Liver (tissue), 9 donors: Measurements from ENCODE around the gene CPO. TPM values are rescaled to one million over a fixed set of nuclear protein-coding genes. Genes with fewer than 3 reads are reported as not detected.

ENCODE experiments used
- DNase-seq: peaks from one replicate; pipeline ENCODE4 v3.0.0-alpha.2; 2017; ENCODE audit warnings: low spot score
- H3K27ac ChIP-seq, 2 donors: one replicate each; pipeline ENCODE4 v1.7.0; 2013; ENCODE audit warnings: inconsistent platforms in 2 of 2, low read length in 2 of 2, control low read depth in 1 of 2, low read depth in 1 of 2, mild to moderate bottlenecking in 1 of 2
- H3K27me3 ChIP-seq, 4 donors: one replicate each; pipeline versions ENCODE4 v1.6.1 to v1.7.0; 2013; ENCODE audit warnings: low read length in 3 of 4, inconsistent platforms in 1 of 4, mild to moderate bottlenecking in 1 of 4, moderate library complexity in 1 of 4; ENCODE audit not compliant: control insufficient read depth in 4 of 4, insufficient read depth in 4 of 4
- H3K36me3 ChIP-seq, 4 donors: one replicate each; pipeline versions ENCODE4 v1.6.1 to v1.7.0; 2013; ENCODE audit warnings: low read length in 3 of 4, mild to moderate bottlenecking in 3 of 4, low read depth in 1 of 4, moderate library complexity in 1 of 4; ENCODE audit not compliant: control insufficient read depth in 4 of 4, insufficient read depth in 3 of 4
- H3K4me1 ChIP-seq, 4 donors: one replicate each; pipeline versions ENCODE4 v1.6.1 to v1.7.0; 2013; ENCODE audit warnings: low read length in 3 of 4, mild to moderate bottlenecking in 3 of 4, moderate library complexity in 1 of 4; ENCODE audit not compliant: control insufficient read depth in 4 of 4, insufficient read depth in 4 of 4
- H3K4me3 ChIP-seq, 3 donors: one replicate each; pipeline versions ENCODE4 v1.6.1 to v1.7.0; 2013; ENCODE audit warnings: low read length in 3 of 3, control low read depth in 1 of 3, low read depth in 1 of 3, mild to moderate bottlenecking in 1 of 3
- H3K9ac ChIP-seq, 2 donors: one replicate each; pipeline ENCODE4 v1.7.0; 2013; ENCODE audit warnings: low read length in 2 of 2, mild to moderate bottlenecking in 2 of 2, moderate library complexity in 2 of 2, control low read depth in 1 of 2, low read depth in 1 of 2
- H3K9me3 ChIP-seq, 4 donors: one replicate each; pipeline versions ENCODE4 v1.6.1 to v1.7.0; 2013; ENCODE audit warnings: low read length in 3 of 4; ENCODE audit not compliant: control insufficient read depth in 4 of 4
- ATF3 ChIP-seq: IDR thresholded peaks from 2 replicates; pipeline ENCODE4 v1.6.1; 2016; ENCODE audit warnings: antibody characterized with exemption
- EGR1 ChIP-seq, 2 donors: IDR thresholded peaks; 2 replicates each; pipeline ENCODE4 v1.6.1; 2016 to 2018; ENCODE audit warnings: antibody characterized with exemption in 2 of 2, low read depth in 2 of 2
- FOXA1 ChIP-seq: IDR thresholded peaks from 2 replicates; pipeline ENCODE4 v1.6.1; 2016; ENCODE audit warnings: antibody characterized with exemption
- FOXA2 ChIP-seq: IDR thresholded peaks from 2 replicates; pipeline ENCODE4 v1.6.1; 2016; ENCODE audit warnings: antibody characterized with exemption
- GABPA ChIP-seq, 2 donors: IDR thresholded peaks in 1 of 2; conservative IDR thresholded peaks in 1 of 2; 2 replicates each; pipeline ENCODE4 v1.6.1; 2016; ENCODE audit warnings: antibody characterized with exemption in 2 of 2, mild to moderate bottlenecking in 1 of 2, moderate library complexity in 1 of 2
- HNF4A ChIP-seq, 2 donors: conservative IDR thresholded peaks; 2 replicates each; pipeline ENCODE4 v1.6.1; 2016; ENCODE audit warnings: antibody characterized with exemption in 2 of 2, mild to moderate bottlenecking in 2 of 2
- HNF4G ChIP-seq: IDR thresholded peaks from 2 replicates; pipeline ENCODE4 v1.6.1; 2016; ENCODE audit warnings: antibody characterized with exemption
- JUND ChIP-seq, 2 donors: IDR thresholded peaks; 2 replicates each; pipeline ENCODE4 v1.6.1; 2016; ENCODE audit warnings: antibody characterized with exemption in 2 of 2
- NR2F2 ChIP-seq: IDR thresholded peaks from 2 replicates; pipeline ENCODE4 v1.6.1; 2016; ENCODE audit warnings: antibody characterized with exemption
- RAD21 ChIP-seq, 2 donors: IDR thresholded peaks; 2 replicates each; pipeline ENCODE4 v1.6.1; 2016; ENCODE audit warnings: antibody characterized with exemption in 2 of 2, mild to moderate bottlenecking in 2 of 2
- REST ChIP-seq: IDR thresholded peaks from 2 replicates; pipeline ENCODE4 v1.6.1; 2016; ENCODE audit warnings: antibody characterized with exemption, mild to moderate bottlenecking
- RXRA ChIP-seq, 2 donors: IDR thresholded peaks; 2 replicates each; pipeline ENCODE4 v1.6.1; 2017 to 2018; ENCODE audit warnings: antibody characterized with exemption in 2 of 2, mild to moderate bottlenecking in 1 of 2
- SP1 ChIP-seq: IDR thresholded peaks from 2 replicates; pipeline ENCODE4 v1.6.1; 2018; ENCODE audit warnings: antibody characterized with exemption, mild to moderate bottlenecking
- TAF1 ChIP-seq: conservative IDR thresholded peaks from 2 replicates; pipeline ENCODE4 v1.6.1; 2016; ENCODE audit warnings: antibody characterized with exemption, mild to moderate bottlenecking
- YY1 ChIP-seq: IDR thresholded peaks from 2 replicates; pipeline ENCODE4 v1.6.1; 2016; ENCODE audit warnings: antibody characterized with exemption, mild to moderate bottlenecking
- WGBS: extraction: QIAGEN DNeasy Blood & Tissue Kit; methylation state at CpG from one replicate; pipeline ENCODE4 v1.1.7; 2013; 5-methylcytosine and 5-hydroxymethylcytosine counted together
- polyA plus RNA-seq, 2 donors: library from polyadenylated mRNA; stranded (reverse) in 1 of 2; unstranded in 1 of 2; fragments of 200-250 nt in 1 of 2; fragments of >200 nt in 1 of 2; fragmentation: Nextera tagmentation in 1 of 2; extraction: Ambion mirVana in 1 of 2; gene quantifications; one replicate each; pipeline versions ENCODE4 v1.2.1 to v1.2.3, GENCODE V29; 2013 to 2015
- total RNA-seq, 2 donors: library from RNA; depleted of rRNA; stranded (reverse); fragments of >200 nt; gene quantifications; one replicate each; pipeline ENCODE4 v1.2.3, GENCODE V29; 2014
- TF ChIP-seq, protein P1 (sequence below): IDR thresholded peaks from 2 replicates; pipeline ENCODE4 v1.6.1; 2016; ENCODE audit warnings: antibody characterized with exemption
- TF ChIP-seq, protein P2 (sequence below): fragments of 150-350 bp; IDR thresholded peaks from 2 replicates; pipeline ENCODE4 v1.5.1; 2017; ENCODE audit warnings: improper control_type of control experiment, low read depth, low read length; ENCODE audit not compliant: missing input control
- TF ChIP-seq, protein P3 (sequence below): IDR thresholded peaks from 2 replicates; pipeline ENCODE4 v1.6.1; 2016; ENCODE audit warnings: antibody characterized with exemption
- donor health status: healthy.
- donor health status: healthy.
- donor health status: healthy.
- donor health status: healthy.
- donor health status: healthy.

CPO gene
- total and polyA plus RNA-seq, 4 donors = 0.07 to 0.31 (median 0.25) TPM; not detected in 1

GRCh38 chr2:206970589-206971360, 31.5 kb downstream of the CPO start:
- Histone ChIP-seq H3K9ac (no peak overlapping the region), H3K4me3 (no peak overlapping the region), H3K4me1 (peaks cover 0 to 15% (median 8%) of the 10 kb centered on the region in 4 donors), H3K9me3 (no peaks in the 10 kb centered on the region), H3K36me3 (no peaks in the 10 kb centered on the region), H3K27ac (no peak overlapping the region), H3K27me3 (no peaks in the 10 kb centered on the region)
- TF ChIP-seq TAF1 (no peak), SP1 (no peak), FOXA1 (no peak), FOXA2 (no peak), JUND (IDR thresholded peaks at IDR 0.05) (no peak), GABPA (IDR thresholded peaks at IDR 0.05 in 1 of 2, conservative IDR thresholded peaks at IDR 0.05 in 1 of 2) (no peak), RAD21 (IDR thresholded peaks at IDR 0.05) (no peak), NR2F2 (no peak), EGR1 (IDR thresholded peaks at IDR 0.05; ENCODE audit: low read depth in 2 of 2) (no peak), HNF4A (conservative IDR thresholded peaks at IDR 0.05) (no peak), HNF4G (no peak), REST (no peak), RXRA (IDR thresholded peaks at IDR 0.05) (no peak), YY1 (no peak), ATF3 (no peak)
- TF ChIP-seq, protein P1, sequence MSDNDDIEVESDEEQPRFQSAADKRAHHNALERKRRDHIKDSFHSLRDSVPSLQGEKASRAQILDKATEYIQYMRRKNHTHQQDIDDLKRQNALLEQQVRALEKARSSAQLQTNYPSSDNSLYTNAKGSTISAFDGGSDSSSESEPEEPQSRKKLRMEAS = no peak
- TF ChIP-seq, protein P2, sequence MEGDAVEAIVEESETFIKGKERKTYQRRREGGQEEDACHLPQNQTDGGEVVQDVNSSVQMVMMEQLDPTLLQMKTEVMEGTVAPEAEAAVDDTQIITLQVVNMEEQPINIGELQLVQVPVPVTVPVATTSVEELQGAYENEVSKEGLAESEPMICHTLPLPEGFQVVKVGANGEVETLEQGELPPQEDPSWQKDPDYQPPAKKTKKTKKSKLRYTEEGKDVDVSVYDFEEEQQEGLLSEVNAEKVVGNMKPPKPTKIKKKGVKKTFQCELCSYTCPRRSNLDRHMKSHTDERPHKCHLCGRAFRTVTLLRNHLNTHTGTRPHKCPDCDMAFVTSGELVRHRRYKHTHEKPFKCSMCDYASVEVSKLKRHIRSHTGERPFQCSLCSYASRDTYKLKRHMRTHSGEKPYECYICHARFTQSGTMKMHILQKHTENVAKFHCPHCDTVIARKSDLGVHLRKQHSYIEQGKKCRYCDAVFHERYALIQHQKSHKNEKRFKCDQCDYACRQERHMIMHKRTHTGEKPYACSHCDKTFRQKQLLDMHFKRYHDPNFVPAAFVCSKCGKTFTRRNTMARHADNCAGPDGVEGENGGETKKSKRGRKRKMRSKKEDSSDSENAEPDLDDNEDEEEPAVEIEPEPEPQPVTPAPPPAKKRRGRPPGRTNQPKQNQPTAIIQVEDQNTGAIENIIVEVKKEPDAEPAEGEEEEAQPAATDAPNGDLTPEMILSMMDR = no peak
- TF ChIP-seq, protein P3, sequence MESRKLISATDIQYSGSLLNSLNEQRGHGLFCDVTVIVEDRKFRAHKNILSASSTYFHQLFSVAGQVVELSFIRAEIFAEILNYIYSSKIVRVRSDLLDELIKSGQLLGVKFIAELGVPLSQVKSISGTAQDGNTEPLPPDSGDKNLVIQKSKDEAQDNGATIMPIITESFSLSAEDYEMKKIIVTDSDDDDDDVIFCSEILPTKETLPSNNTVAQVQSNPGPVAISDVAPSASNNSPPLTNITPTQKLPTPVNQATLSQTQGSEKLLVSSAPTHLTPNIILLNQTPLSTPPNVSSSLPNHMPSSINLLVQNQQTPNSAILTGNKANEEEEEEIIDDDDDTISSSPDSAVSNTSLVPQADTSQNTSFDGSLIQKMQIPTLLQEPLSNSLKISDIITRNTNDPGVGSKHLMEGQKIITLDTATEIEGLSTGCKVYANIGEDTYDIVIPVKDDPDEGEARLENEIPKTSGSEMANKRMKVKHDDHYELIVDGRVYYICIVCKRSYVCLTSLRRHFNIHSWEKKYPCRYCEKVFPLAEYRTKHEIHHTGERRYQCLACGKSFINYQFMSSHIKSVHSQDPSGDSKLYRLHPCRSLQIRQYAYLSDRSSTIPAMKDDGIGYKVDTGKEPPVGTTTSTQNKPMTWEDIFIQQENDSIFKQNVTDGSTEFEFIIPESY = no peak
- 86% methylated on average over 7 of the region's 7 CpGs for WGBS
- DNase-seq = no peak
